GDM1 (cell line): Measurements from ENCODE around the gene SFN.
"Not testable (repeated sequence)": the region's sequence is repeated elsewhere in the genome, so short reads cannot be mapped to it uniquely, and the experiment has no call there.

Source experiments
- DNase-seq: peaks from one replicate; lab custom pipeline; 2025; lab: John Stamatoyannopoulos, UW

SFN gene

GRCh38 chr1:26873097-26873496 is 10.1 kb downstream of the SFN start:
- DNase-seq: not testable (repeated sequence)

GRCh38 chr1:26874896-26875295 is 11.9 kb downstream of the SFN start:
- DNase-seq: no peak

- no peak for DNase-seq
Measured at GRCh38 chr1:26877326-26877725, 14.4 kb downstream of the SFN start.

GRCh38 chr1:26879793-26880192 is 16.8 kb downstream of the SFN start:
- no peak for DNase-seq

GRCh38 chr1:26881611-26882010 is 18.7 kb downstream of the SFN start:
- DNase-seq: not testable (repeated sequence)

GRCh38 chr1:26882696-26883463 is 19.9 kb downstream of the SFN start:
- no peak for DNase-seq

GRCh38 chr1:26887125-26887524 is 24.2 kb downstream of the SFN start:
- no peak for DNase-seq

GRCh38 chr1:26888231-26888630 is 25.3 kb downstream of the SFN start:
- DNase-seq: no peak

GRCh38 chr1:26889551-26890466 is 26.9 kb downstream of the SFN start, which contains the start of gene GPN2:
GPN2 (minus strand) TSS chr1:26890283; CDS start chr1:26890096, 187 bp downstream.
- peak; percentile 67 for DNase-seq

GRCh38 chr1:26890467-26890796 is 27.5 kb downstream of the SFN start:
- DNase-seq: no peak

GRCh38 chr1:26894263-26894662 is 31.3 kb downstream of the SFN start:
- DNase-seq: no peak

GRCh38 chr1:26897351-26897750 is 34.4 kb downstream of the SFN start:
- no peak for DNase-seq

- peak; percentile 76 for DNase-seq
Measured at GRCh38 chr1:26900001-26900814, 37.3 kb downstream of the SFN start, which contains the start of gene GPATCH3. GPATCH3 (minus strand) TSS chr1:26900467; CDS start chr1:26900442, 25 bp downstream.

- no peak for DNase-seq
Measured at GRCh38 chr1:26900815-26901511, 38.0 kb downstream of the SFN start.

- DNase-seq: no peak
Measured at GRCh38 chr1:26907071-26907917, 44.3 kb downstream of the SFN start.

- no peak for DNase-seq
Measured at GRCh38 chr1:26909951-26910342, 47.0 kb downstream of the SFN start.

- no peak for DNase-seq
Measured at GRCh38 chr1:26910343-26911160, 47.6 kb downstream of the SFN start.

- DNase-seq: no peak
Measured at GRCh38 chr1:26911399-26912146, 48.6 kb downstream of the SFN start.

- no peak for DNase-seq
Measured at GRCh38 chr1:26912147-26912490, 49.2 kb downstream of the SFN start.
